GM19099 (cell line): ENCODE measurements around the gene NR3C2.

ENCODE experiments used
- POLR2A ChIP-seq: IDR thresholded peaks from 3 replicates; pipeline ENCODE4 v1.6.1; 2011; ENCODE audit warnings: low read depth; ENCODE audit not compliant: insufficient read length; ENCODE audit errors: extremely low read depth

Gene NR3C2

GRCh38 chr4:148071009-148071408 is 371.2 kb downstream of the NR3C2 start:
- TF ChIP-seq POLR2A: no peak

DNA sequence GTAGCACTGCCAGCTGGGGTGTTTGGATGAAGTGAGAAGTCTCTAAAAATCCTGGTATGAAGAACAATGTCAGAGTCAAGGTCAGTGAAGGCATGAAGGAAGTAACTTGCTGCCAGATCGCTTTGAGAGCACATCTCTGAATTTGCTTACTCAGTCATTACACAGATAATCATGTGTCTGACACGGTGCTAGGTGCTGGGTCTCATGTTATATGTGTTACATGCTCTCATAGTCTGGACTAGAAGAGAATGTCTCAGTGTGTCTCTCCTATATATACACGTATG is 372.4 kb downstream of the NR3C2 start:
- no peak for TF ChIP-seq POLR2A

DNA sequence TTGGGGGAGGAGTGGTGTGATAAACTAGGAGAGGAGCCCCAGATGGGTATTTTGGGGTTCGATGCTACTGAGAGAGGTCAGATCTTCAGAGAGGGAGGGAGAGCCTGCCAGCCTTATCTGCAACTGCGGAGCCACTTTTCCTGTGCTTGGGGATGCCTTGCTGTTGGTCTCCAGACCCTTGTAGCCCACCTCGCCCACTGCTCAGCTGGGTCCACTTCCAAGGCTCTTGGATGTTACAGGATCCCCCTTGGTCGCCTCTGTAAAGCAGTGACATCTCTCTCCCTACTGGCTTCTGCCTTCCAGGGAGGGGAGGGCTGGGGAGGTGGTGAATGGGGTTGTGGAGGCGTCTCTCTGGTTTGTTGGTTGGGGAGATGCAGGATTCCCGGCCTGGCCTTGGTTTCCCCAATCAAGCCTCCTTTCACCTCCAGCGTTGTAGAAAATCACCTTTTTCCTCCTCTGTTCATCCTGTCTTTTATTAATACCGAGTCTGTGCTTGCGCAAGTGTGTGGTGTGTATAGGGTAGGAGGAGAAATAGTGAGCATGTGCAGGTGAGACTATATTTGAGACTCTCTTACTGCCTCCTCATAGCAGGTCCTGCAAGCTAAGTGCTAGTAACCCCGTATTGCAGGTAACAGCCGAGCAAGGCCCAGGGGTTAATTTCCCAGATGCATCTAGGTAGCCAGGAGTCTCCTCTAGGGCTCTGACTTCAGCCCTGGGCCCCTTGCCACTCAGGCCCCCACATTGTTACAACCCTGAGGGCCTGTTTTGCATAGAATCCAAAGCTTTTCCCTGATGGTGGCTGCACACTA is 372.9 kb downstream of the NR3C2 start:
- TF ChIP-seq POLR2A: no peak

- no peak for TF ChIP-seq POLR2A
Observed at GRCh38 chr4:148068065-148068911, 373.9 kb downstream of the NR3C2 start.

- no peak for TF ChIP-seq POLR2A
Observed at GRCh38 chr4:148067301-148067916, 374.8 kb downstream of the NR3C2 start.

DNA sequence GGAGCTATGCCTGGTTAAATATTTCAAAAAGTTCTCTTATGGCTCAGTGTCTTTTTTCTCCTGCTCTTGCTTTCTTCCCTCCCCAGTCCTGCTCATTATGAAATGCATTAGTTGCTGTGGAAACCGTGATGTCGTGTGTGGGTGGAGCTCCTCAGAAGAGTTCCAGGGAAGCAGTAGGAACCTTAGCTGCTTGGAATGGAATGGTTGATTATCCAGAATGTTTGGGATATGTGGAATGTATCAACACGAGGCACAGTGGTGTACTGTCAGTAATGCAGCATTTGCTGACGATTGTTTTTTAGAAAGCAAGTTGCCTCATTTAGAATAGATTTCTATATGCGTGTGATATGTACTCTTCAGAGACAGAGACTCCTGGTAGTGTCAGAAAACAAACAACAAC is 377.1 kb downstream of the NR3C2 start:
- TF ChIP-seq POLR2A: no peak

GRCh38 chr4:148064451-148064850 is 377.8 kb downstream of the NR3C2 start:
- TF ChIP-seq POLR2A: no peak

DNA sequence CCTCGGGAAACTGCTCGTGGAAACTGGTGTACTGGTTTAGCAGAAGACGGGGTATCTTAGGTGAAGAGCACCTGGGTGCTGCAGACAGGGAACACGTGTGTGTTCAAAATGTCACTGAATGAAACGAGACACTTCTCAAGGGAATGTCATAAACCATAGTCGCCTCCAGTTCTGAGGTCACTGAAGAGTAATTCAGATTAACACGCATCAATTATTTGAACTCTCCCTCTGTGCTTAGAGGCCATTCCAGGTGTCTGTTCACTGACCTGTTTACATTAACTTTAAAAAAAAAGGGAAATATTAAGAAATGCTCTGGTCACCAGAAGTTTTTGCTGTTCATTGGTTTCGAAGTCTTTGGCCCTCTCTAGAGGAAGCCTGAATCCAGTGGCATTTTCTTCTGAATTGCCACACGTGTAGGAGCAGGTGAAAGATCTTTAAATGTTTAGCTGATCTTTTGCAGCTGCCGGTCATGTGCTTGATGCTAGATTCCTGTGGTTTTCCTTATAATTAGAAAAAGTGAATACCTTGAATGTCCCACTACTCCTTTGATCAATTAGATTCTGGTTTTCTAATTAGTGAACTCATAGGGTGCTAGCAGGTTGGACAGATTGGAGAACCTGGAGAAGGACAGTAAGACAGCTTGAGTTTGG is 379.8 kb downstream of the NR3C2 start:
- no peak for TF ChIP-seq POLR2A

GRCh38 chr4:148061795-148062194 is 380.4 kb downstream of the NR3C2 start:
- TF ChIP-seq POLR2A: no peak

DNA sequence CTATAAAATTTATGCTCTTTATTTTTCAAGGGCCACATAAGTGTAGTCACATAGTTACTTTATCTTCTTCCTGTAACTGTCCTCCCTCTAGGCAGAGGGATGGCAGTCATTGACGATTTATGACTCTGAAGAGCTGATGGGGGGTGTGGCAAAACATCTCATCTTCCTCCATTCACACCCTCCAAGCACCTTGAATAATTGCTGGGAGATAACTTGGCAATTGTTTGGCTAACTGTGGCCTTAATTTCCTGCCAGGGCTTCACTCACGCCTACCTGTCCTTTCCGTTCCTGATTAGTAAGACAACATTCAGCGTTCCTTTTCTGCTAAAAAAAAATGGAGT is 381.1 kb downstream of the NR3C2 start:
- TF ChIP-seq POLR2A: no peak

- TF ChIP-seq POLR2A: no peak
Observed at GRCh38 chr4:148060264-148061140, 381.7 kb downstream of the NR3C2 start.

DNA sequence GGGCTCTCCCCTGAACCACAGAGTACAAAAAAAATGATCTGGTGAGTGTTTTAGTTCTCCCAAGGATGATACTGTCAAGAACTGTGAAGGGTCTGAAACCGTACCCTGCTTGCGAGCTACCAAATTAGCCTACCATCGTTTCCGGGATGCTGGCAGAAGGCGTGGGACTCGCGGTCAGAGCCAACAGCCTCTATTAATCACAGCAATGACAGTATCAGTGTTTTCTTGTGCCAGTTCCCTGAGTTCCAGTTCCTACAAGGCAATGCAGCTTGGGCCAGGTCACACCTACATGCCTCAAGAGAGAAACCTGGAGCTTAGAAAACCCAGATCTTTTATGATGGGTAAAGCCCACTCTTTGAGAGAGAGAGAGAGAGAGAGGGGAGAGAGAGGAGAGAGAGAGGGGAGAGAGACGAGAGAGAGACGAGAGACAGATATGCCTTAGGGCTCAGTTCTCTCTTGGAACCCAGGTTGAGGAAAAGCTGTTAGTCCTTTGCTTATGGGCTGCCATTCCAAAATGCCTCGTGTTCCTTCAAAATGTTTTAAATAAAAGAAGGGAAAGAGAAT is 382.5 kb downstream of the NR3C2 start:
- TF ChIP-seq POLR2A: no peak

DNA sequence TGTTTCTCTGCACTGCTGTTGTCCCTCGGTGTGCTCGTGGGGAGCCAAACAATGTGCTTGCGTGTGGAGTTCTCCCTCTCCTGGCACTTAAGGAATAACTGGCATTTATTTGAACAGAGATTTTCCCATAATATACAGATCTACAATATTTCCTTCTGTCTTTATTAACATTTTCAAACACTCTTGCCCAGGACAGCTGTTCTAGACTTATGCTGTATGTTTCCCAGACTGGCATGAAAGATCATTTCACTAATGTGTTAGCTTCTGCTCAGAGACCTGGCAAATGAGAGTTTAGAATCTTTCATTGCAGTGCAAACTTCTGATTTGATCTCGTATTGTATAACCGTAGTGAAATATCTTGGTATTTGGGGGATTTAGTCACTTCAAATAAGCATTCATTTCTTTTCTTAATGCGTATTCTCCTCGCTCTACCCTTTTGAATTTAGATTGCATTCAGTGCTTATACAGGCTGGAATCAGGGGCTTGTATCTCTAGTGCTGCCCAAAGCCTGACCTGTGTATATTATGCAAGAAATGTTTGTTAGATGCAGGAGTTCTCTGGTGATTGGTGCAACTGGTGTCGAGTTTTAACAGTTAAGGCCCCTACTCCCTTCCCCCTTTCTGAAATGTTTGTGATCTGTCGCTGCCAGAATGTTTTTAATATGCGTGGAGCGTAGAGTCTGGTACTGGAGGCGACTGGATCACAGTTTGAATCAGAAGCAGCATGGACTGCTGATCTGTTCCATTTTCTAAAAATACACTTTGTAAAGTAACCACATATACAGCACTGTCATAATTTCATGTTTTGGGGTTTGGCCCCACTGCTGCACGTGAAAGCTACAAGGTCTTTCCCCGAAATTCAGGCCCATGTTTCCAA is 384.0 kb downstream of the NR3C2 start:
- no peak for TF ChIP-seq POLR2A
